CD14-positive monocyte (primary cell): ENCODE data around the gene RAB40C. TPM values are rescaled to one million over a fixed set of nuclear protein-coding genes. Genes with fewer than 3 reads are reported as not detected.

Experiments
- DNase-seq, 3 donors: peaks; one replicate each; pipeline ENCODE4 v3.0.0-alpha.2; 2011 to 2022
- H2AFZ ChIP-seq: 2 replicates; pipeline ENCODE4 v1.6.0; 2012; ENCODE audit warnings: mild to moderate bottlenecking, low read depth, low read length, inconsistent platforms; ENCODE audit not compliant: insufficient read depth, poor library complexity, severe bottlenecking
- H3K27ac ChIP-seq, 2 donors: 1 replicate in 1 of 2; 2 replicates in 1 of 2; pipeline ENCODE4 v1.5.1; 2012 to 2013; ENCODE audit warnings: low read length in 2 of 2, control low read depth in 1 of 2, inconsistent platforms in 1 of 2, low read depth in 1 of 2, mild to moderate bottlenecking in 1 of 2
- H3K27me3 ChIP-seq, 2 donors: one replicate each; pipeline versions ENCODE4 v1.6.0 to v1.6.1; 2011 to 2013; ENCODE audit warnings: low read length in 2 of 2; ENCODE audit not compliant: control insufficient read depth in 2 of 2, insufficient read depth in 2 of 2
- H3K36me3 ChIP-seq, 2 donors: replicated peaks in 1 of 2; 1 replicate in 1 of 2; 2 replicates in 1 of 2; pipeline versions ENCODE4 v1.5.1 to v1.6.1; 2012 to 2013; ENCODE audit warnings: low read length in 2 of 2, control low read depth in 1 of 2, inconsistent platforms in 1 of 2, mild to moderate bottlenecking in 1 of 2; ENCODE audit not compliant: insufficient read depth in 2 of 2, control insufficient read depth in 1 of 2
- H3K4me1 ChIP-seq, 2 donors: 1 replicate in 1 of 2; 2 replicates in 1 of 2; pipeline versions ENCODE4 v1.5.1 to v1.6.1; 2012 to 2013; ENCODE audit warnings: low read length in 2 of 2, control low read depth in 1 of 2, inconsistent platforms in 1 of 2, mild to moderate bottlenecking in 1 of 2, moderate library complexity in 1 of 2; ENCODE audit not compliant: insufficient read depth in 2 of 2, control insufficient read depth in 1 of 2
- H3K4me2 ChIP-seq: replicated peaks from 2 replicates; pipeline ENCODE3; 2012; ENCODE audit warnings: low read length, moderate library complexity, mild to moderate bottlenecking; ENCODE audit not compliant: poor library complexity, severe bottlenecking; ENCODE audit errors: extremely low read depth
- H3K4me3 ChIP-seq, 3 experiments: fragments of 200-600 bp in 1 of 3; sonication (generic) in 1 of 3; replicated peaks in 1 of 3; 1 replicate in 2 of 3; 2 replicates in 1 of 3; pipeline ENCODE4 v1.5.1; 2011 to 2013; ENCODE audit warnings: low read length in 3 of 3, mild to moderate bottlenecking in 3 of 3, control low read depth in 2 of 3, low read depth in 2 of 3, inconsistent platforms in 1 of 3, moderate library complexity in 1 of 3
- H3K79me2 ChIP-seq: 2 replicates; pipeline ENCODE4 v1.6.0; 2012; ENCODE audit warnings: mild to moderate bottlenecking, control low read depth, inconsistent platforms, low read length, moderate library complexity; ENCODE audit not compliant: insufficient read depth
- H3K9ac ChIP-seq: 2 replicates; pipeline ENCODE4 v1.6.0; 2017; ENCODE audit warnings: low read length, mild to moderate bottlenecking; ENCODE audit not compliant: insufficient read depth, poor library complexity, severe bottlenecking
- H3K9me3 ChIP-seq, 2 donors: replicated peaks in 1 of 2; 1 replicate in 1 of 2; 2 replicates in 1 of 2; pipeline versions ENCODE4 v1.5.1 to v1.6.1; 2012 to 2013; ENCODE audit warnings: low read length in 2 of 2, control low read depth in 1 of 2; ENCODE audit not compliant: control insufficient read depth in 1 of 2, insufficient read depth in 1 of 2
- H4K20me1 ChIP-seq: 2 replicates; pipeline ENCODE4 v1.6.0; 2012; ENCODE audit warnings: mild to moderate bottlenecking, low read length, control low read depth, moderate library complexity; ENCODE audit not compliant: insufficient read depth
- H3K27ac Mint-ChIP-seq, 7 donors: one replicate each; pipeline ENCODE4 v1.8.0; 2020; ENCODE audit warnings: mild to moderate bottlenecking in 7 of 7, mixed read lengths in 7 of 7, moderate library complexity in 6 of 7, inconsistent platforms in 2 of 7
- H3K27me3 Mint-ChIP-seq, 3 donors: one replicate each; pipeline ENCODE4 v1.8.0; 2021 to 2022; ENCODE audit warnings: low read depth in 3 of 3, mild to moderate bottlenecking in 3 of 3, mixed read lengths in 3 of 3, moderate library complexity in 3 of 3, inconsistent platforms in 1 of 3
- H3K36me3 Mint-ChIP-seq, 2 donors: one replicate each; pipeline ENCODE4 v1.8.0; 2020; ENCODE audit warnings: mixed read lengths in 2 of 2, inconsistent platforms in 1 of 2, mild to moderate bottlenecking in 1 of 2
- H3K4me1 Mint-ChIP-seq: one replicate; pipeline ENCODE4 v1.8.0; 2020; ENCODE audit warnings: mild to moderate bottlenecking, mixed read lengths
- H3K4me3 Mint-ChIP-seq, 2 donors: one replicate each; pipeline ENCODE4 v1.8.0; 2020; ENCODE audit warnings: mild to moderate bottlenecking in 2 of 2, mixed read lengths in 2 of 2, moderate library complexity in 1 of 2
- H3K9me3 Mint-ChIP-seq, 7 donors: one replicate each; pipeline ENCODE4 v1.8.0; 2020 to 2022; ENCODE audit warnings: mixed read lengths in 7 of 7, mild to moderate bottlenecking in 6 of 7, moderate library complexity in 6 of 7, inconsistent platforms in 2 of 7
- WGBS: methylation state at CpG from one replicate; pipeline ENCODE4 v1.1.5; 2013; ENCODE audit warnings: missing lambda C conversion rate; ENCODE audit not compliant: insufficient coverage; 5-methylcytosine and 5-hydroxymethylcytosine counted together
- intact Hi-C, 2 donors: fragments of 100-400 bp; cut with micrococcal nuclease; formaldehyde crosslinking; loops; one replicate each; pipeline versions ENCODE4 v1.15.0 to v1.15.1; 2023
- polyA plus RNA-seq, 3 donors: library from polyadenylated mRNA; depleted of rRNA in 1 of 3; unstranded in 2 of 3; stranded (reverse) in 1 of 3; fragments of 300-500 nt in 2 of 3; fragments of >200 nt in 1 of 3; fragmentation: Illumina TruSeq in 2 of 3; gene quantifications; 1 replicate in 2 of 3; 2 replicates in 1 of 3; pipeline ENCODE4 v1.2.3, GENCODE V29; 2012 to 2021
- TF ChIP-seq, protein P1 (sequence below): fragments of 200-600 bp; IDR thresholded peaks from one replicate; pipeline ENCODE4 v1.8.0; 2022; ENCODE audit warnings: antibody characterized with exemption, mild to moderate bottlenecking

The RAB40C gene
- polyA plus RNA-seq, 3 donors: 10.0 to 22.6 (median 10.9) TPM

DNA sequence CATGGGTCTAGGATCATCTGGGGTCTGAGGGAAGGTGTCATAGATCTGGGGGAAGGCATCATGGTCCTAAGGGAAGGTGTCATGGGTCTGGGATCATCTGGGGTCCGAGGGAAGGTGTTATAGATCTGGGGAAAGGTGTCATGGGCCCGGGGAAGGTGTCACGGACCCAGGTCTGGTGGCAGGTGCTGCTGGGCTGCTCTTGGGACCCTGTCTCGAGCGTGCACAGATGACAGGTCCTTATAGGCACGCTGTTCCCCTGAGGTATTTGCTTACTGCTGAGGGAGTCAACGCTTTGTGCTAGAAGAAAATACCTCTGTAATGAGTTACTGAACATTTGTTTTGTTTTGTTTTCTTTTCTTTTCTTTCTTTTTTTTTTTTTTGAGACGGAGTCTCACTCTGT lies 1.4 kb downstream of the RAB40C start:
- intact Hi-C loops: no loop called here
- Histone ChIP-seq H3K36me3 (peaks cover 0 to under 1% of the 10 kb centered on the region in 2 donors), H3K27ac (peak overlapping the region; percentile 20 to 81), H2AFZ (no peak overlapping the region), H3K79me2 (peaks cover 74% of the 10 kb centered on the region), H3K4me1 (peaks cover 70 to 78% of the 10 kb centered on the region in 2 donors), H3K4me2 (peak overlapping the region; percentile 87), H3K4me3 (peak overlapping the region in 2 of 3 experiments; percentile 85 to 92), H4K20me1 (peaks cover 35% of the 10 kb centered on the region), H3K27me3 (no peaks in the 10 kb centered on the region), H3K9ac (peak overlapping the region; percentile 85), H3K9me3 (no peaks in the 10 kb centered on the region)
- 97% methylated on average over 3 of the region's 8 CpGs for WGBS
- peak overlapping the region; percentile 82 to 94 (median 87) for H3K27ac Mint-ChIP-seq
- H3K36me3 Mint-ChIP-seq: peaks cover 9 to 12% of the 10 kb centered on the region in 2 donors
- H3K27me3 Mint-ChIP-seq: peaks cover under 1 to 4% (median 2%) of the 10 kb centered on the region in 3 donors
- TF ChIP-seq, protein P1, sequence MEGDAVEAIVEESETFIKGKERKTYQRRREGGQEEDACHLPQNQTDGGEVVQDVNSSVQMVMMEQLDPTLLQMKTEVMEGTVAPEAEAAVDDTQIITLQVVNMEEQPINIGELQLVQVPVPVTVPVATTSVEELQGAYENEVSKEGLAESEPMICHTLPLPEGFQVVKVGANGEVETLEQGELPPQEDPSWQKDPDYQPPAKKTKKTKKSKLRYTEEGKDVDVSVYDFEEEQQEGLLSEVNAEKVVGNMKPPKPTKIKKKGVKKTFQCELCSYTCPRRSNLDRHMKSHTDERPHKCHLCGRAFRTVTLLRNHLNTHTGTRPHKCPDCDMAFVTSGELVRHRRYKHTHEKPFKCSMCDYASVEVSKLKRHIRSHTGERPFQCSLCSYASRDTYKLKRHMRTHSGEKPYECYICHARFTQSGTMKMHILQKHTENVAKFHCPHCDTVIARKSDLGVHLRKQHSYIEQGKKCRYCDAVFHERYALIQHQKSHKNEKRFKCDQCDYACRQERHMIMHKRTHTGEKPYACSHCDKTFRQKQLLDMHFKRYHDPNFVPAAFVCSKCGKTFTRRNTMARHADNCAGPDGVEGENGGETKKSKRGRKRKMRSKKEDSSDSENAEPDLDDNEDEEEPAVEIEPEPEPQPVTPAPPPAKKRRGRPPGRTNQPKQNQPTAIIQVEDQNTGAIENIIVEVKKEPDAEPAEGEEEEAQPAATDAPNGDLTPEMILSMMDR: no peak
- H3K4me3 Mint-ChIP-seq: peak overlapping the region; percentile 87 to 95
- peaks cover 0 to 3% (median 0%) of the 10 kb centered on the region in 7 donors for H3K9me3 Mint-ChIP-seq
- DNase-seq: no peak
- peaks cover 67% of the 10 kb centered on the region for H3K4me1 Mint-ChIP-seq

DNA sequence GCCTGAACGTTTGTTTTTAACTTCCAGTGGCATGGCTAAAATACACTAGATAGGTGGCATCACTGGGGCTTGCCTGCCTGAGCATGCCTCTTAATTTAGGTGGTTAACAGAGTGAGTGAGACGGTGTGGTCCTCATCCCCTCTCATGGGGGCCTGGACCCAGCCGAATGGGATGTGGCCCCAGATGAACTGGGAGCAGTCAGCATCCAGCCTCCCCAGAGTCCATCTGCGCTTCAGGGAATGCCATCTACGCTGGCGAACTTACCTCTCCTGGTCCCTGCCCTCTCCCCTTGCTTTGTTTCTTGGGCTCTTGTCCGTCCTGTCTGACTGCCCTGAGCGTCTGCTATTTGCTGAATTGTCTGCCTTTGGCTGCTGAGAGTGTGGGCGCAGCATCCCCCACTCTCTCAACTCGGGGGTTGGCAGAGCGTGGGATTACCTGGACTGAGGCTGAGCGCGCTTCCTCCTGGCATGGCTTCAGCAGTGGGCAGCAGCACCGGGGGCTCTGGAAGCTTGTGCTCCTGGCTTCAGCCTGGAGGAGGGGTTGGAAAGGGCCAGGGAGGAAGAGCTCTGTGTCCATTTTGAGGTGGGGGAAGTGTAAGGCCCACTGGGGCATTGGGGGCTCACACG lies 2.1 kb downstream of the RAB40C start:
- TF ChIP-seq, protein P1: no peak
- peaks cover 0 to 7% of the 10 kb centered on the region in 2 donors for H3K36me3 ChIP-seq
- no peaks in the 10 kb centered on the region for H3K27me3 ChIP-seq
- peaks cover 77 to 85% of the 10 kb centered on the region in 2 donors for H3K4me1 ChIP-seq
- Mint-ChIP-seq H3K27me3 (peaks cover 0 to 4% (median 2%) of the 10 kb centered on the region in 3 donors), H3K4me1 (peaks cover 74% of the 10 kb centered on the region), H3K9me3 (peaks cover 0 to 3% (median 0%) of the 10 kb centered on the region in 7 donors), H3K36me3 (peaks cover 15 to 19% of the 10 kb centered on the region in 2 donors), H3K4me3 (peak overlapping the region; percentile 87 to 95), H3K27ac (peak overlapping the region; percentile 82 to 96 (median 93))
- peaks cover 82% of the 10 kb centered on the region for H3K79me2 ChIP-seq
- H3K9ac ChIP-seq: peak overlapping the region; percentile 30
- H2AFZ ChIP-seq: no peak overlapping the region
- peak overlapping the region; percentile 81 to 83 for H3K27ac ChIP-seq
- no peaks in the 10 kb centered on the region for H3K9me3 ChIP-seq
- peak overlapping the region in 2 of 3 experiments; percentile 17 to 92 for H3K4me3 ChIP-seq
- WGBS: 73% methylated on average over 14 of the region's 15 CpGs
- intact Hi-C loops: no loop called here
- H3K4me2 ChIP-seq: peak overlapping the region; percentile 87
- H4K20me1 ChIP-seq: peaks cover 42% of the 10 kb centered on the region
- no peak for DNase-seq
